Prostate gland (tissue), 2 donors: Measurements from ENCODE around the gene CRYGB. TPM values are rescaled to one million over a fixed set of nuclear protein-coding genes. Genes with fewer than 3 reads are reported as not detected.

Experiments used
- DNase-seq: peaks from one replicate; pipeline ENCODE4 v3.0.0-alpha.2; 2019; ENCODE audit warnings: low spot score
- H3K27ac ChIP-seq, 2 donors: fragments of 200-600 bp; sonication (generic); 2 replicates each; pipeline ENCODE4 v1.5.1; 2017 to 2019
- H3K27me3 ChIP-seq: fragments of 200-600 bp; sonication (generic); replicated peaks from 2 replicates; pipeline ENCODE4 v1.5.1; 2019; ENCODE audit not compliant: insufficient read depth
- H3K36me3 ChIP-seq, 2 donors: fragments of 200-600 bp; sonication (generic); 1 replicate in 1 of 2; 2 replicates in 1 of 2; pipeline versions ENCODE4 v1.5.1 to v1.8.1; 2017 to 2019
- H3K4me1 ChIP-seq: fragments of 200-600 bp; sonication (generic); replicated peaks from 2 replicates; pipeline ENCODE4 v1.5.1; 2019
- H3K4me3 ChIP-seq, 2 donors: fragments of 200-600 bp; sonication (generic); 2 replicates each; pipeline ENCODE4 v1.5.1; 2017 to 2019
- H3K9me3 ChIP-seq: fragments of 200-600 bp; sonication (generic); 2 replicates; pipeline ENCODE4 v1.5.1; 2017
- CTCF ChIP-seq, 4 experiments: fragments of 200-600 bp in 2 of 4; fragments of 450-650 bp in 2 of 4; sonication (generic) in 2 of 4; IDR thresholded peaks; 1 replicate in 3 of 4; 2 replicates in 1 of 4; pipeline ENCODE4 v1.5.1; 2016 to 2019; ENCODE audit warnings: antibody characterized with exemption in 4 of 4, mild to moderate bottlenecking in 2 of 4, moderate library complexity in 2 of 4
- POLR2A ChIP-seq: fragments of 450-650 bp; IDR thresholded peaks from one replicate; pipeline ENCODE4 v1.6.1; 2016; ENCODE audit warnings: antibody characterized with exemption, mild to moderate bottlenecking
- POLR2AphosphoS5 ChIP-seq: sonication (generic); formaldehyde crosslinking; IDR thresholded peaks from one replicate; pipeline ENCODE4 v1.6.1; 2017; ENCODE audit warnings: antibody characterized with exemption
- WGBS: methylation state at CpG from one replicate; pipeline ENCODE4 v1.1.5; 2018; 5-methylcytosine and 5-hydroxymethylcytosine counted together
- intact Hi-C: fragments of 100-400 bp; cut with DNase I; formaldehyde crosslinking; loops from one replicate; pipeline ENCODE4 v1.14.2; 2022
- total RNA-seq, 2 donors: library from RNA; depleted of rRNA; stranded (reverse); fragments of >200 nt; gene quantifications; one replicate each; pipeline ENCODE4 v1.1.0, GENCODE V29; 2016

The CRYGB gene
- total RNA-seq, 2 donors from 2014 or later: not detected

DNA sequence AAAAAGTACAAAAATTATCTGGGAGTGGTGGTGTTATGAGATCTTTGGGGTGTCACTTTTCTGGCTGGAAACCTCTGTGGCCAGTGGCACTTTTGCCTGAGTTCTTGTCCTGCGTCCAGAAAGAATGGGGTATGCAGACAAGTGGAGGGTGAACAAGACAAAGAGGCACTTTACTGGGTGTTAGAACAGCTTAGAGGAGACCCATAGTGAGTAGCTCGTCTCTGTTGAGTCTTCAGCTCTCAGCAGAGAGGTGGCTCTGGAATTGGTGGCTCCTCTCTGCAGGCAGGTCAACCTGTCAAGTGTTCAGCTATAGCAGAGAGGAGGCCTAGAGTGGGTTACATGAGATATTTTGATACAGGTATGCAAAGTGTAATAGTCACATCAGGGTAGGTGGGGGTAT is 47.7 kb downstream of the CRYGB start:
- no peak for DNase-seq
- H3K4me3 ChIP-seq: no peak overlapping the region
- H3K36me3 ChIP-seq: no peaks in the 10 kb centered on the region
- intact Hi-C loops: no loop called here
- no peaks in the 10 kb centered on the region for H3K27me3 ChIP-seq
- 58% methylated on average over 2 of the region's 2 CpGs for WGBS
- TF ChIP-seq POLR2A: no peak
- TF ChIP-seq CTCF (IDR thresholded peaks at IDR 0.05): no peak
- no peak for TF ChIP-seq POLR2AphosphoS5
- no peak overlapping the region for H3K27ac ChIP-seq
- H3K4me1 ChIP-seq: no peaks in the 10 kb centered on the region
- no peaks in the 10 kb centered on the region for H3K9me3 ChIP-seq

GRCh38 chr2:208097801-208098200 is 48.2 kb downstream of the CRYGB start:
- no peak for DNase-seq
- Histone ChIP-seq H3K9me3 (no peaks in the 10 kb centered on the region), H3K4me1 (no peaks in the 10 kb centered on the region), H3K27ac (no peak overlapping the region), H3K27me3 (no peaks in the 10 kb centered on the region), H3K4me3 (no peak overlapping the region), H3K36me3 (no peaks in the 10 kb centered on the region)
- TF ChIP-seq POLR2AphosphoS5 (no peak), POLR2A (no peak), CTCF (IDR thresholded peaks at IDR 0.05) (no peak)
- 78% methylated on average over 5 of the region's 5 CpGs for WGBS
- intact Hi-C loops: no loop called here

DNA sequence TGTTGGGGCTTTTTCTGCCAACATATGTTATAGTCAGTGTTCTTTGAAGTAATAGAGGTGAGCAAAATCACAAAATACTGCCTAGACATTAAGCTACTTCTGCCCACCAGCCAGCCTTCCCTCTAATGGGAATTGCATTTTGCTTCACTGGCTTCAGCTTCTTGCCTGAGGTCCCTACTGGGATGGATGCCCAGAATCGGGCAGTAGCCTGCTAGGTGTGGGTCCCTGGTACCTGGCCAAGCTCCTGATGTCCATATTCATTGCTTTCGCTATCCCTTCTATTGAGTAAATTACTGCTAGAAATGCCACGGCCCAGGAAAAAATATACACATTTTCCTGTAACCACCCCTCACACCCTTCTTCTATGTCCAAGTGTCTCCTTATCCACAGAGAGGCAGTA is 48.6 kb downstream of the CRYGB start:
- Histone ChIP-seq H3K4me1 (no peaks in the 10 kb centered on the region), H3K27me3 (no peaks in the 10 kb centered on the region), H3K27ac (no peak overlapping the region), H3K9me3 (no peaks in the 10 kb centered on the region), H3K4me3 (no peak overlapping the region), H3K36me3 (no peaks in the 10 kb centered on the region)
- 40% methylated on average over 3 of the region's 3 CpGs for WGBS
- intact Hi-C loops: no loop called here
- TF ChIP-seq POLR2A: no peak
- no peak for TF ChIP-seq CTCF (IDR thresholded peaks at IDR 0.05)
- no peak for TF ChIP-seq POLR2AphosphoS5
- no peak for DNase-seq

DNA sequence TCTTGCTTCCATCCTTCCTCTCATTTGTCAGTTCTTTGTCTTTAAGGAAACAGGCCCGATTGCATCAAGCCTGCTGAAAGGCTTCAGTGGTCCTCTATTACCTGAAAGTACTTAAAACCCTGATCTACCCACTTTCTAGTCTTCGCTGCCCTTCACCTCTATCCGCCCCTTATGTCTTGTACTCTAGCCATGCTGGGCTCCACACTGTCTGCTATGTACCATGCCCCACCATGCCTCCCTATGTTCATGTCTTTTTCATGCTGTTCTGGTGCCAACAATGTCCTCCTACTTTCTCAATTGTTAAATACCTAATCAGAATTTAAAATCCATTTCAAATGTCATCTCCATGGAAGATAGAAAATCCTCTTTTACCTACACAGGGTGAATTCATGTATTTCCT is 49.9 kb downstream of the CRYGB start:
- no peak for DNase-seq
- Histone ChIP-seq H3K27ac (no peak overlapping the region), H3K4me1 (no peaks in the 10 kb centered on the region), H3K4me3 (no peak overlapping the region), H3K27me3 (no peaks in the 10 kb centered on the region), H3K36me3 (no peaks in the 10 kb centered on the region), H3K9me3 (no peaks in the 10 kb centered on the region)
- TF ChIP-seq POLR2AphosphoS5: no peak
- TF ChIP-seq POLR2A: no peak
- no peak for TF ChIP-seq CTCF (IDR thresholded peaks at IDR 0.05)
- intact Hi-C loops: no loop called here
- WGBS: 85% methylated on average over 3 of the region's 3 CpGs

DNA sequence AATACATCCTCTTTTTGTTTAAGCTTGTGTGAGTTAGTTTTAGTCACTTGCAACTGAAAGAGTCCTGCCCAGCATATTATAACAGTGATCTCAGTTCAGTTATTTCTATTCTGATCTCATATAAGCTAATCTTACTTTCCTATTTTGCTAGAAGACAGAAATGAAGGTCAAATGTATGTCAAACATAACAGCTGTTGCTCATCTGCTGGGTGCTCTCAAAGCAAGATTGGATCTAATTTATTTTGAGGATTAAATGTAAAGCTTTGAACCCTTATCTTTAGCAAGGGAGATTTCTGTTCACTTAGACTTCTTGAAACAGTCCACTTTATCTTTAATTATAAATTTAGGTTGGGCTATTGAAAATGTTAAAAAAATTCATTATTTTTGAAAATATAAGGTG is 52.8 kb downstream of the CRYGB start:
- no peak overlapping the region for H3K4me3 ChIP-seq
- no peaks in the 10 kb centered on the region for H3K4me1 ChIP-seq
- no peak for DNase-seq
- intact Hi-C loops: no loop called here
- H3K9me3 ChIP-seq: no peaks in the 10 kb centered on the region
- no peaks in the 10 kb centered on the region for H3K36me3 ChIP-seq
- no peak overlapping the region for H3K27ac ChIP-seq
- H3K27me3 ChIP-seq: no peaks in the 10 kb centered on the region
- TF ChIP-seq CTCF (IDR thresholded peaks at IDR 0.05) (no peak), POLR2AphosphoS5 (no peak), POLR2A (no peak)

Other genes with a start within 250 kb of the CRYGB start
- gene PLEKHM3, start 120.6 kb downstream of the CRYGB start, total RNA-seq: 10 to 100 TPM; 17.0 to 28.6 TPM
- gene CRYGD, start 21.6 kb downstream of the CRYGB start, total RNA-seq: not detected
- 1 to 10 TPM in 1 of 2 donors, not detected in 1; 1.3 TPM for gene CRYGC, start 16.3 kb downstream of the CRYGB start, total RNA-seq
- gene CRYGA, start 17.4 kb upstream of the CRYGB start, total RNA-seq: not detected
- not detected for gene C2orf80, start 43.9 kb upstream of the CRYGB start, total RNA-seq
- gene IDH1, start 108.9 kb upstream of the CRYGB start, total RNA-seq: 100 to 1,000 TPM; 103 to 314 TPM
- 10 to 100 TPM; 26.7 to 47.1 TPM for gene PIKFYVE, start 120.1 kb upstream of the CRYGB start, total RNA-seq